Mesenchymal stem cell (in vitro differentiated cells and primary cell): ENCODE measurements around the gene ME1. TPM values are rescaled to one million over a fixed set of nuclear protein-coding genes. Genes with fewer than 3 reads are reported as not detected.

Source experiments
- DNase-seq: peaks from one replicate; pipeline ENCODE4 v3.0.0-alpha.2; 2013
- H2AFZ ChIP-seq: one replicate; pipeline ENCODE4 v1.6.1; 2013; ENCODE audit warnings: low read depth, mild to moderate bottlenecking, control low read depth, inconsistent platforms, low read length, moderate library complexity
- H2AK5ac ChIP-seq: 2 replicates; pipeline ENCODE4 v1.6.1; 2013; ENCODE audit warnings: low read length, moderate library complexity, mild to moderate bottlenecking, inconsistent platforms; ENCODE audit not compliant: severe bottlenecking
- H2BK120ac ChIP-seq: one replicate; pipeline ENCODE4 v1.6.1; 2013; ENCODE audit warnings: low read depth, mild to moderate bottlenecking, inconsistent platforms, low read length, moderate library complexity
- H2BK12ac ChIP-seq, 2 experiments: one replicate each; pipeline ENCODE4 v1.6.1; 2013; ENCODE audit warnings: inconsistent platforms in 2 of 2, low read length in 2 of 2, mild to moderate bottlenecking in 2 of 2, moderate library complexity in 2 of 2, control low read depth in 1 of 2
- H2BK15ac ChIP-seq: one replicate; pipeline ENCODE4 v1.6.1; 2013; ENCODE audit warnings: mild to moderate bottlenecking, low read depth, inconsistent platforms; ENCODE audit not compliant: poor library complexity, severe bottlenecking
- H2BK5ac ChIP-seq: 2 replicates; pipeline ENCODE4 v1.6.1; 2013; ENCODE audit warnings: low read depth, mild to moderate bottlenecking, low read length, control low read depth, inconsistent platforms; ENCODE audit not compliant: poor library complexity, severe bottlenecking
- H3K14ac ChIP-seq, 2 experiments: one replicate each; pipeline ENCODE4 v1.6.1; 2013; ENCODE audit warnings: inconsistent platforms in 2 of 2, low read length in 2 of 2, control low read depth in 1 of 2, mild to moderate bottlenecking in 1 of 2, moderate library complexity in 1 of 2
- H3K18ac ChIP-seq, 2 experiments: one replicate each; pipeline ENCODE4 v1.6.1; 2013; ENCODE audit warnings: inconsistent platforms in 2 of 2, low read length in 2 of 2, control low read depth in 1 of 2, low read depth in 1 of 2, mild to moderate bottlenecking in 1 of 2
- H3K23ac ChIP-seq, 2 experiments: one replicate each; pipeline ENCODE4 v1.6.1; 2013; ENCODE audit warnings: inconsistent platforms in 2 of 2, low read length in 2 of 2, mild to moderate bottlenecking in 2 of 2, moderate library complexity in 2 of 2, control low read depth in 1 of 2
- H3K27ac ChIP-seq: 2 replicates; pipeline ENCODE4 v1.5.1; 2013; ENCODE audit warnings: mild to moderate bottlenecking, moderate library complexity, low read length, control low read depth, inconsistent platforms; ENCODE audit not compliant: poor library complexity, severe bottlenecking
- H3K27me3 ChIP-seq, 2 experiments: 2 replicates each; pipeline versions ENCODE4 v1.6.1 to v1.7.0; 2013; ENCODE audit warnings: low read length in 2 of 2, mild to moderate bottlenecking in 2 of 2, moderate library complexity in 2 of 2, control low read depth in 1 of 2, inconsistent platforms in 1 of 2; ENCODE audit not compliant: control insufficient read depth in 1 of 2, insufficient read depth in 1 of 2
- H3K36me3 ChIP-seq, 2 experiments: 2 replicates each; pipeline versions ENCODE4 v1.6.1 to v1.7.0; 2013; ENCODE audit warnings: low read length in 2 of 2, control low read depth in 1 of 2, inconsistent platforms in 1 of 2, low read depth in 1 of 2, mild to moderate bottlenecking in 1 of 2; ENCODE audit not compliant: insufficient read depth in 2 of 2, control insufficient read depth in 1 of 2
- H3K4ac ChIP-seq, 2 experiments: one replicate each; pipeline ENCODE4 v1.6.1; 2013; ENCODE audit warnings: inconsistent platforms in 2 of 2, low read length in 2 of 2, mild to moderate bottlenecking in 2 of 2, moderate library complexity in 2 of 2, control low read depth in 1 of 2, low read depth in 1 of 2
- H3K4me1 ChIP-seq: 2 replicates; pipeline ENCODE4 v1.6.1; 2013; ENCODE audit warnings: low read depth, low read length, control low read depth; ENCODE audit not compliant: control insufficient read depth, insufficient read depth
- H3K4me2 ChIP-seq: 2 replicates; pipeline ENCODE4 v1.6.1; 2013; ENCODE audit warnings: low read length, mild to moderate bottlenecking, inconsistent platforms; ENCODE audit not compliant: poor library complexity, severe bottlenecking
- H3K4me3 ChIP-seq, 2 experiments: 2 replicates each; pipeline versions ENCODE4 v1.5.1 to v1.7.0; 2013; ENCODE audit warnings: low read length in 2 of 2, mild to moderate bottlenecking in 2 of 2, control low read depth in 1 of 2, low read depth in 1 of 2; ENCODE audit not compliant: insufficient read depth in 1 of 2
- H3K79me1 ChIP-seq: replicated peaks from 2 replicates; pipeline ENCODE4 v1.6.1; 2013; ENCODE audit warnings: mild to moderate bottlenecking, control low read depth, low read length, inconsistent platforms; ENCODE audit not compliant: poor library complexity, severe bottlenecking
- H3K9ac ChIP-seq: 2 replicates; pipeline ENCODE4 v1.7.0; 2013; ENCODE audit warnings: mild to moderate bottlenecking, low read length, moderate library complexity
- H3K9me3 ChIP-seq: 2 replicates; pipeline ENCODE4 v1.7.0; 2013; ENCODE audit warnings: mild to moderate bottlenecking, low read length; ENCODE audit not compliant: control insufficient read depth
- H4K8ac ChIP-seq: one replicate; pipeline ENCODE4 v1.6.1; 2013; ENCODE audit warnings: inconsistent platforms, mild to moderate bottlenecking, low read length, moderate library complexity
- H4K91ac ChIP-seq: one replicate; pipeline ENCODE4 v1.6.1; 2013; ENCODE audit warnings: mild to moderate bottlenecking, low read length, inconsistent platforms
- WGBS: methylation state at CpG from one replicate; pipeline ENCODE4 v1.1.7; 2013; ENCODE audit warnings: mixed read lengths; 5-methylcytosine and 5-hydroxymethylcytosine counted together
- polyA plus RNA-seq, 2 experiments: library from polyadenylated mRNA; stranded (reverse); fragments of 200-250 nt; gene quantifications; one replicate each; pipeline ENCODE4 v1.2.3, GENCODE V29; 2013

The ME1 gene
- 41.6 TPM for polyA plus RNA-seq (2013, experiment 1 of 2)
- 44.0 TPM for polyA plus RNA-seq (2013, experiment 2 of 2)

DNA sequence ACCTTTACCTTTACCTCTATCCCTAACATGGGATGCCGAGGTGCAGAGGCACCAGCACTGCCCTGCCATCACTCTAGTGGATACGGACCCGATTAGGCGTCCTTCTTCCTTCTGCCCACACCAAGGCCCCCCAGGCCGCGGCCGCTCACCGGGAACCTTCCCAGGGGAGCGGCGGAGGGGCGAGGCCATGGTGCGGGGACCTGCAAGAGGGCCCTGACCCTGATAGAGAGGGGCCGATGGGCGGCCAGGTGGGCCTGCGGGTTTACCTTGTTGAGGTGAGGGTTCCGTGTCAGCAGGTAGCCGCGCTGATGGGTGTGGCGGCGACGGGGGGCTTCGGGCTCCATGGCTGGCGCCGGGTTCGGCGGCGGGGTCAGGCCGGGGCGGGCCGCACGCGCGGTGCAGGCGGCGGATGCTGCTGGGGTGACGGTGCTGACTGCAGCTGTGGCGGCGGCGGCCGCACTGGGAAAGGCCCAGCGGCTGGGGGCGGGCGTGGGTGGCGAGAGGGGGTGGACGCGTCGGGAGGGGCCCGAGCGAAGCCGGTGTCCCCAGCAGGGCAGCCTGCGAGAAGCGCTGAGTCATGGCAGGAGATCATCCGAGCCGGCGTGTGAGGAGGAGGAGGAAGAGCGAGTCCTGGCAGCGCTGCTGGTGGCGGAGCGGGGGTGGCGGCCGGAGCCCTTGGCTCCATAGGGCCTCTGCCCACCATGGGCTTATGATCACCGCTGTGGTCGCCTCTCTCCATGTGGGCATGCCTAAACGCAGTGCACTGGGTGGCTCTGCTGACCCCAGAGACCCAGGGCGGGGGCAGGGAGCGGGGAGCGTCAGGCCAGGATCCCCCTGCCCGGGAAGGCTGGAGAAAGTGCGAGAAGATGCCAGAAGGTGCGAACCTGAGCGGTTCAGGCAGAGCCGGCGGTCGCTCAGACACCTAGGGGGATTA, at the start of gene ME1:
ME1 (minus strand) TSS at position 441 of the 934 bp plus-strand sequence; CDS start at position 344, 97 bp downstream.
- peaks cover 6% of the 10 kb centered on the region for H3K79me1 ChIP-seq
- H2BK15ac ChIP-seq: peak within 1 kb of the TSS; percentile 97
- H3K14ac ChIP-seq: peak within 1 kb of the TSS in 1 of 2 experiments; percentile 57
- peak within 1 kb of the TSS; percentile 59 for H3K4me2 ChIP-seq
- 7% methylated on average over 55 of the region's 74 CpGs for WGBS
- peak within 1 kb of the TSS; percentile 98 for H4K8ac ChIP-seq
- DNase-seq: peak; percentile 93
- H3K9me3 ChIP-seq: no peaks in the 10 kb centered on the region
- peak within 1 kb of the TSS; percentile 75 to 99 for H2BK12ac ChIP-seq
- peak within 1 kb of the TSS; percentile 97 for H4K91ac ChIP-seq
- peak within 1 kb of the TSS in 1 of 2 experiments; percentile 96 for H3K23ac ChIP-seq
- H2BK5ac ChIP-seq: peak within 1 kb of the TSS; percentile 62
- peak within 1 kb of the TSS; percentile 86 for H3K9ac ChIP-seq
- H2BK120ac ChIP-seq: peak within 1 kb of the TSS; percentile 91
- peak within 1 kb of the TSS; percentile 93 for H2AFZ ChIP-seq
- H3K36me3 ChIP-seq: no peaks in the 10 kb centered on the region
- peaks cover 8% of the 10 kb centered on the region for H3K4me1 ChIP-seq
- peak within 1 kb of the TSS; percentile 94 to 98 for H3K4ac ChIP-seq
- no peak within 1 kb of the TSS for H2AK5ac ChIP-seq
- peak within 1 kb of the TSS; percentile 87 to 89 for H3K4me3 ChIP-seq
- H3K27me3 ChIP-seq: no peaks in the 10 kb centered on the region
- H3K27ac ChIP-seq: no peak within 1 kb of the TSS
- peak within 1 kb of the TSS; percentile 95 to 99 for H3K18ac ChIP-seq

DNA sequence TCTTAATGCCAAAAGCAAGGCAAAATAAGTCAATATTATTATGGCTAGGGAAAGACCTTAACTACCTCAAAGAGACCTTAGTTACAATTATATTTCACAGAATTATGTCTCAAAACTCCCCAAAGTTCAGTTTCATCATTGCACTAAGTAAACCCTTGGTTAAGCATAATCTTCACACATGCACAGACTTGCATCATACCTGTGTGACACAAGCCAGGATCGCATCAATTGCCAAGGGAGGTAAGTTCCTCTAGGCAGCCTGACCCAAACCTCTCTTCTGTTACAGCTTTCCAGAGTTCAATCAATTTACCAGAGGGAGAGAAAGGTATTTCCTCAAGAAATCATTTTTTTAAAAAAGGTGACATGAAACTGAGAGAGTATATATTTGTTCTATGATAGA, 49.6 kb upstream of the ME1 start:
- Histone ChIP-seq H3K36me3 (no peaks in the 10 kb centered on the region), H3K4ac (no peak overlapping the region), H3K18ac (no peak overlapping the region), H3K4me3 (no peak overlapping the region), H3K14ac (no peak overlapping the region), H2AK5ac (no peak overlapping the region), H3K4me1 (no peaks in the 10 kb centered on the region), H3K9ac (no peak overlapping the region), H3K9me3 (no peaks in the 10 kb centered on the region), H3K27ac (no peak overlapping the region), H2BK12ac (no peak overlapping the region), H2BK120ac (no peak overlapping the region), H3K27me3 (no peaks in the 10 kb centered on the region), H3K79me1 (no peaks in the 10 kb centered on the region), H3K23ac (no peak overlapping the region), H2BK15ac (no peak overlapping the region), H2BK5ac (no peak overlapping the region), H4K91ac (no peak overlapping the region), H4K8ac (no peak overlapping the region), H2AFZ (no peak overlapping the region), H3K4me2 (no peak overlapping the region)
- no CpG with 5 or more reads among the region's 1 CpG for WGBS
- DNase-seq: no peak

DNA sequence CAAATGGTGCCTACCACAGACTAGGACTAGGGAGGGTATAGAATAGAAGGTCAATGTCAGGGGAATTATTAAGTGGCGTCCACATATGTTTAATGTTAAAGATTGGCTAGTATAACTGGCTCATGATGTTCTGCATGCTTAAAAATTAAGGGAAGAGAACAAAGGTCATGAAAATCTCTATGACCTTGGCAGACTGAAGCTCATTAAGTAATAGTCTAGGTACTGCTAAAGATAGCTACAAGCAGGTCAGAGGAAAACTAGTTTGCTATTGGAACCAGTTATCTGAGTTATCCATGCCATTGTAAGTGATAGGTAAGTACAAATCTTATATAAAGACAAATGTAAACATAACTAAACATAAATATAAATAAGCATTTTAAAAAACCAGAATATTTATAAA, 48.5 kb upstream of the ME1 start:
- no peak overlapping the region for H3K14ac ChIP-seq
- H2AK5ac ChIP-seq: no peak overlapping the region
- no peak for DNase-seq
- H3K23ac ChIP-seq: no peak overlapping the region
- no peaks in the 10 kb centered on the region for H3K27me3 ChIP-seq
- no peak overlapping the region for H2BK15ac ChIP-seq
- no peak overlapping the region for H3K9ac ChIP-seq
- H3K4me1 ChIP-seq: no peaks in the 10 kb centered on the region
- H3K36me3 ChIP-seq: no peaks in the 10 kb centered on the region
- H3K27ac ChIP-seq: no peak overlapping the region
- no peak overlapping the region for H3K4ac ChIP-seq
- H4K8ac ChIP-seq: no peak overlapping the region
- no peak overlapping the region for H2BK12ac ChIP-seq
- H3K18ac ChIP-seq: no peak overlapping the region
- H4K91ac ChIP-seq: no peak overlapping the region
- WGBS: 86% methylated on average over 1 of the region's 1 CpG
- no peak overlapping the region for H3K4me2 ChIP-seq
- no peaks in the 10 kb centered on the region for H3K9me3 ChIP-seq
- H2AFZ ChIP-seq: no peak overlapping the region
- no peak overlapping the region for H2BK5ac ChIP-seq
- H2BK120ac ChIP-seq: no peak overlapping the region
- no peaks in the 10 kb centered on the region for H3K79me1 ChIP-seq
- H3K4me3 ChIP-seq: no peak overlapping the region

DNA sequence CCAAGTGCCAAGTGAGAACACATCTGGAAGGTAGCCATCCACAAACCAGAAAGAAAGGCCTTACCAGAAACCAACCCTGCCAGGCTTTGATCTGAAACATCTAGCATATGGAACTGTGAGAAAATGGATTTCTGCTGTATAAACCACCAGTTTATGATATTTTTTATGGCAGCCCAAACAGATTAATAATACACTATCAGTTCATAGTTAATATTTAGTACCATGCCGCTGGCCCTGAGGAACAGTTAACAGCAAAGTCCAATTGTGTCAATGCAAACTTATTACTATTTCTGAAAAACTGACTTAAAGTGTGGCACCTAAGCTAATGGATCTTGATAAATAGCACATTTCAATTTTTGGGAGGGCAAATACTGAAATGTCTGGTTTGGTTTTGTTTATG, 46.1 kb upstream of the ME1 start:
- no peak overlapping the region for H3K9ac ChIP-seq
- H3K14ac ChIP-seq: no peak overlapping the region
- H3K27ac ChIP-seq: no peak overlapping the region
- H3K79me1 ChIP-seq: no peaks in the 10 kb centered on the region
- H3K4me2 ChIP-seq: no peak overlapping the region
- H3K4me1 ChIP-seq: no peaks in the 10 kb centered on the region
- no CpG with 5 or more reads among the region's 1 CpG for WGBS
- H2AK5ac ChIP-seq: no peak overlapping the region
- H2AFZ ChIP-seq: no peak overlapping the region
- no peak overlapping the region for H3K4me3 ChIP-seq
- H3K27me3 ChIP-seq: no peaks in the 10 kb centered on the region
- no peak overlapping the region for H3K18ac ChIP-seq
- H3K36me3 ChIP-seq: no peaks in the 10 kb centered on the region
- no peak overlapping the region for H2BK120ac ChIP-seq
- DNase-seq: no peak
- no peak overlapping the region for H2BK5ac ChIP-seq
- H4K8ac ChIP-seq: no peak overlapping the region
- no peak overlapping the region for H3K4ac ChIP-seq
- no peak overlapping the region for H4K91ac ChIP-seq
- no peak overlapping the region for H2BK15ac ChIP-seq
- H2BK12ac ChIP-seq: no peak overlapping the region
- H3K9me3 ChIP-seq: no peaks in the 10 kb centered on the region
- no peak overlapping the region for H3K23ac ChIP-seq
